ENCODE data around the gene SLC25A23. TPM values are rescaled to one million over a fixed set of nuclear protein-coding genes. Genes with fewer than 3 reads are reported as not detected.

The SLC25A23 gene
- total and polyA plus RNA-seq, 3 donors from 2014 or later = 26.9 to 38.5 (median 34.3) TPM

- peaks cover 7% of the 10 kb centered on the region for H3K4me1 ChIP-seq
- H3K36me3 ChIP-seq (ENCODE audit: low read depth, missing control alignments) = no peaks in the 10 kb centered on the region
- H3K9me3 ChIP-seq = no peaks in the 10 kb centered on the region
- WGBS, 2 donors = 15 to 21% methylated on average over 14 of the region's 14 CpGs
- peak overlapping the region; percentile 95 for H3K27ac ChIP-seq
- intact Hi-C loops (cut with DNase I; ENCODE audit: low total_unique reads) = loop anchor here (5.0 kb wide), 1 partner anchor 33 kb away; no protein-coding TSS in a partner anchor
- TF ChIP-seq POLR2A (IDR thresholded peaks at IDR 0.05) (no peak), CTCF (IDR thresholded peaks at IDR 0.05) (no peak)
- DNase-seq = no peak
- peak overlapping the region; percentile 75 to 97 for H3K4me3 ChIP-seq
- no peaks in the 10 kb centered on the region for H3K27me3 ChIP-seq
Observed at GRCh38 chr19:6393983-6394412, 65.6 kb downstream of the SLC25A23 start.

DNA sequence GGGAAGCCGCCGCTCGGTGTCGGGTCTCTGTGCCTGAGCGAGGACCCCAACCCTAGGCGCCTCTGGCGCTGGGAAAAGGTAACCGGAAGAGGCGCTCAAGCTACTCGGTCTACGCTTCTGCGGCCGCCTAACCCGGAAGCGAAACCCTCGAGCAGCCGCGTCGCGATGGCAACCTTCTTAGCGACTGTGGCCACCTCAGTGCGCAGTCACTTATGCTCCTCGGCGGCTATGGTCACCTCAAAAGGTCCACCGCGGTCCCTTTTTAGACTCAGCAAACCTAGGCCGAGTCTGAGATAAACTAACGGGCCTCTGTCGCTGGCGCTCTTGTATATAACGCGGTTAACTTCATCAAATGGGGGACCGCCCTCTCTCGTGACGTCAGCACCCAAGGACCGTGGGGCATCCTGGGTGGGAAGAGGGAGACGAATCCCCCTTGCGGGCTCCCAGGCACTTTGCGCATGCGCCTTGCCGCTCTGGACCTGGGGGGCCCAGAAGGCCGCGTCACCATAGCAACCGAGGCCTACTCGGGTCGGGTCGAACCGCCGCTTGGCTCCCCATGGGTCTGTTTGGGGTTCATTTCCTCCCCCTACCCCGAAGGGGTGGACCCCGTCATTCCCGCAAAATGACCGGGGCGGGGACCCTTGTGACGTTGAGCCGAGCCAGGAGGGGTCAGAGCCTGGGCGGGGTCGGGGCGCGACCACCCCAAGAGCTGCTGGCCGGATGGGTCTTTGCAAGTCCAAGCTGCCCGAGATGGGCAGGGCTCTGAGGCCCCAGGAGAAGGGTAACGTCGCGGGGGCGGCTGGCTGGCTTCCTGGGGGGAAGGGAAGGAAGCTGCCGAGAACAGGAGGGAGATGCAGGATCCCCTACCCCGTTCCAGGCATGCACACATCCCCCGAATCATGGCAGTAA lies 66.3 kb downstream of the SLC25A23 start, which contains the start of gene GTF2F1:
GTF2F1 (minus strand) TSS at position 91 of the 909 bp plus-strand sequence. CDS start 169 bp downstream, outside the sequence.
- Histone ChIP-seq H3K4me3 (peak within 1 kb of the TSS; percentile 75 to 97), H3K4me1 (peaks cover 7% of the 10 kb centered on the region), H3K9me3 (no peaks in the 10 kb centered on the region), H3K27ac (peak within 1 kb of the TSS; percentile 95), H3K36me3 (ENCODE audit: low read depth, missing control alignments) (no peaks in the 10 kb centered on the region), H3K27me3 (no peaks in the 10 kb centered on the region)
- 0 to 1% methylated on average over 3 to 69 of the region's 69 CpGs for WGBS, 2 donors
- TF ChIP-seq POLR2A (IDR thresholded peaks at IDR 0.05) (no peak), CTCF (IDR thresholded peaks at IDR 0.05) (peak in 1 of 3 experiments; percentile 1)
- DNase-seq = peak; percentile 97
- intact Hi-C loops (cut with DNase I; ENCODE audit: low total_unique reads) = loop anchor here (5.0 kb wide), 1 partner anchor 34 kb away; no protein-coding TSS in a partner anchor

- intact Hi-C loops (cut with DNase I; ENCODE audit: low total_unique reads) = loop anchor here (5.0 kb wide), 1 partner anchor 35 kb away; no protein-coding TSS in a partner anchor
- no peak for TF ChIP-seq POLR2A (IDR thresholded peaks at IDR 0.05)
- TF ChIP-seq CTCF (IDR thresholded peaks at IDR 0.05) = no peak
- peak overlapping the region; percentile 75 to 97 for H3K4me3 ChIP-seq
- peaks cover 7% of the 10 kb centered on the region for H3K4me1 ChIP-seq
- 7% methylated on average over 20 to 26 of the region's 30 CpGs for WGBS, 2 donors
- no peaks in the 10 kb centered on the region for H3K36me3 ChIP-seq (ENCODE audit: low read depth, missing control alignments)
- no peaks in the 10 kb centered on the region for H3K9me3 ChIP-seq
- H3K27ac ChIP-seq = peak overlapping the region; percentile 95
- no peaks in the 10 kb centered on the region for H3K27me3 ChIP-seq
- no peak for DNase-seq
Observed at GRCh38 chr19:6392221-6393073, 67.1 kb downstream of the SLC25A23 start.

Small RNA genes lying within 50 kb of the gene (microRNA-seq; reads per million reads assigned to microRNA genes)
- gene MIR3940 (ENCODE audit: borderline number of aligned reads in 2 of 2, borderline replicate concordance in 1 of 2) (4.8 to 11.8 reads per million in 2 donors), gene MIR6790 (ENCODE audit: borderline number of aligned reads in 2 of 2, borderline replicate concordance in 1 of 2) (0 to 2.8 reads per million in 2 donors)

Small RNA genes lying within 50 kb of the gene (small RNA-seq; reads per million reads assigned to genes)
- gene AC010503.2 (0 reads per million in 2 donors), gene MIR6790 (0 reads per million in 2 donors)

Other genes starting within 250 kb of the SLC25A23 start
- gene MLLT1, start 179.8 kb downstream of the SLC25A23 start, total RNA-seq = 10 to 100 TPM; 17.3 to 22.4 TPM
- gene MLLT1, start 179.8 kb downstream of the SLC25A23 start, polyA plus RNA-seq (ENCODE audit: insufficient read depth, low read depth, low replicate concordance) = 32.0 TPM
- gene ACER1, start 126.2 kb downstream of the SLC25A23 start, total RNA-seq = under 1 TPM; 0.39 to 0.99 TPM
- gene ACER1, start 126.2 kb downstream of the SLC25A23 start, polyA plus RNA-seq (ENCODE audit: insufficient read depth, low read depth, low replicate concordance) = 1.0 TPM
- gene CLPP, start 98.3 kb downstream of the SLC25A23 start, total RNA-seq = 100 to 1,000 TPM in 1 of 2 donors, 10 to 100 TPM in 1; 52.1 to 101 TPM
- gene CLPP, start 98.3 kb downstream of the SLC25A23 start, polyA plus RNA-seq (ENCODE audit: insufficient read depth, low read depth, low replicate concordance) = 113 TPM
- 100 to 1,000 TPM; 243 to 524 TPM for gene ALKBH7, start 87.0 kb downstream of the SLC25A23 start, total RNA-seq
- 608 TPM for gene ALKBH7, start 87.0 kb downstream of the SLC25A23 start, polyA plus RNA-seq (ENCODE audit: insufficient read depth, low read depth, low replicate concordance)
- gene PSPN, start 83.9 kb downstream of the SLC25A23 start, total RNA-seq = 1 to 10 TPM; 2.9 to 5.1 TPM
- 1.1 TPM for gene PSPN, start 83.9 kb downstream of the SLC25A23 start, polyA plus RNA-seq (ENCODE audit: insufficient read depth, low read depth, low replicate concordance)
- gene GTF2F1, start 66.6 kb downstream of the SLC25A23 start, total RNA-seq = 10 to 100 TPM; 78.1 to 81.1 TPM
- 122 TPM for gene GTF2F1, start 66.6 kb downstream of the SLC25A23 start, polyA plus RNA-seq (ENCODE audit: insufficient read depth, low read depth, low replicate concordance)
- gene KHSRP, start 35.0 kb downstream of the SLC25A23 start, total RNA-seq = 100 to 1,000 TPM; 279 to 336 TPM
- 358 TPM for gene KHSRP, start 35.0 kb downstream of the SLC25A23 start, polyA plus RNA-seq (ENCODE audit: insufficient read depth, low read depth, low replicate concordance)
- 1 to 10 TPM; 3.2 to 3.9 TPM for gene SLC25A41, start 26.0 kb downstream of the SLC25A23 start, total RNA-seq
- gene SLC25A41, start 26.0 kb downstream of the SLC25A23 start, polyA plus RNA-seq (ENCODE audit: insufficient read depth, low read depth, low replicate concordance) = 7.6 TPM
- 1 to 10 TPM; 1.2 to 2.0 TPM for gene CRB3, start 4.5 kb upstream of the SLC25A23 start, total RNA-seq
- gene CRB3, start 4.5 kb upstream of the SLC25A23 start, polyA plus RNA-seq (ENCODE audit: insufficient read depth, low read depth, low replicate concordance) = 2.3 TPM
- 1 to 10 TPM; 1.9 to 3.2 TPM for gene DENND1C, start 22.0 kb upstream of the SLC25A23 start, total RNA-seq
- 2.9 TPM for gene DENND1C, start 22.0 kb upstream of the SLC25A23 start, polyA plus RNA-seq (ENCODE audit: insufficient read depth, low read depth, low replicate concordance)
- gene TUBB4A, start 42.5 kb upstream of the SLC25A23 start, total RNA-seq = 100 to 1,000 TPM; 217 to 277 TPM
- 205 TPM for gene TUBB4A, start 42.5 kb upstream of the SLC25A23 start, polyA plus RNA-seq (ENCODE audit: insufficient read depth, low read depth, low replicate concordance)
- gene TNFSF9, start 71.2 kb upstream of the SLC25A23 start, total RNA-seq = 1 to 10 TPM; 5.7 to 8.4 TPM
- gene TNFSF9, start 71.2 kb upstream of the SLC25A23 start, polyA plus RNA-seq (ENCODE audit: insufficient read depth, low read depth, low replicate concordance) = 3.1 TPM
- 1 to 10 TPM in 1 of 2 donors, not detected in 1; 1.0 TPM for gene CD70, start 131.4 kb upstream of the SLC25A23 start, total RNA-seq
- gene CD70, start 131.4 kb upstream of the SLC25A23 start, polyA plus RNA-seq (ENCODE audit: insufficient read depth, low read depth, low replicate concordance) = 0.63 TPM
- under 1 TPM; 0.31 to 0.47 TPM for gene TNFSF14, start 210.4 kb upstream of the SLC25A23 start, total RNA-seq
- 0.69 TPM for gene TNFSF14, start 210.4 kb upstream of the SLC25A23 start, polyA plus RNA-seq (ENCODE audit: insufficient read depth, low read depth, low replicate concordance)